ENCODE measurements around the gene RAB11B. TPM values are rescaled to one million over a fixed set of nuclear protein-coding genes. Genes with fewer than 3 reads are reported as not detected.
"Not testable (repeated sequence)": the region's sequence is repeated elsewhere in the genome, so short reads cannot be mapped to it uniquely, and the experiment has no call there.

The RAB11B gene
- total RNA-seq, 2 experiments from 2014 or later: 66.8 to 71.5 TPM

DNA sequence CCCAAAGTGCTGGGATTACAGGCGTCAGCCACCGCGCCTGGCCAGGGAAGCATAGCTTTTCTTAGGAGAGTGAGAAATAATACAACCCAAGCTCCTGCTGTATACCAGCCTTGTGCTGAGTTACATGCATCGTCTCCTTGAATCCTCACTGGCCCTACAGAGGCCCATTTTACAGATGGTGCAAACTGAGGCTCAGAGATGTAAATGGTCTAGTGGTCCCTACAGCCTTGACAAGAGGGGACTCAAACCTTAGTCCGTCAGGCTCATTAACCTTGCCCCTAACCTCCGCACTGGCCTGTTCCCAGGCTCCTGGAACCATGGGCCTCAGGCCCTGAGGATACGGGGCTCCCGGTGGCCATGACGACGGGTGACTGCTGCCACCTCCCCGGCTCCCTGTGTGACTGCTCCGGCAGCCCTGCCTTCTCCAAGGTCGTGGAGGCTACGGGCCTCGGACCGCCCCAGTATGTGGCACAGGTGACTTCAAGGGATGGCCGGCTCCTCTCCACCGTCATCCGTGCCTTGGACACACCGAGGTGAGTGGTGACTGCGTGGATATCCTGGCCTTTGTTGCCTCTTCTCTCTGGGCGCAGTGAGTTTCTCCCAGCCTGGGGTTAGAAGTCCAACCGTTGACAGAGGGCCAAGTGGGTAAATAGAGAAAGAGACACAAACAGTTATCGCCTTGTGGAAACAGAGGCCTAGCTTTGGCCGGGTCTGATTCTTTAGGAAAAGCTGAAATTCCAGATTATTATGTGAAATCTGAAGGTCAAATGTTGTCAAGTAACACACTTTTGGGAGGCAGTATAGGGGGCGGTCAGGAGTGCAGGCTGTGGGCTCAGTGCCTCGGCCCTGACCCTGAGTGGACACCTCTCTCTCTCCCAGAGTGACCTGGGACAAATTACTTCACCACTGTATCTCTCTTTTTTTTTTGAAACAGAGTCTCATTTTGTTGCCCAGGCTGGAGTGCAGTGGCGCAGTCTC lies 31.6 kb downstream of the RAB11B start:
- ATAC-seq (ENCODE audit: poor library complexity): no peak
- Mint-ChIP-seq H3K9me3 (no peaks in the 10 kb centered on the region), H3K4me3 (no peak overlapping the region), H3K27ac (no peak overlapping the region), H3K27me3 (no peaks in the 10 kb centered on the region), H3K36me3 (ENCODE audit: low read depth) (peaks cover 12% of the 10 kb centered on the region), H3K4me1 (ENCODE audit: low read depth) (no peaks in the 10 kb centered on the region)
- H3K36me3 ChIP-seq (ENCODE audit: insufficient read depth, low read length): peaks cover 19% of the 10 kb centered on the region
- no peak overlapping the region for H3K4me3 ChIP-seq (ENCODE audit: low read length)
- CTCF ChIA-PET: interaction anchor here (0.9 kb wide), 1 partner anchor 27 kb away, joined by 3 read pairs; no protein-coding TSS in a partner anchor
- intact Hi-C loops (cut with DNase I, micrococcal nuclease): no loop called here
- DNase-seq: no peak
- no peaks in the 10 kb centered on the region for H3K27me3 ChIP-seq (ENCODE audit: control insufficient read depth in 1 of 2, insufficient read depth in 2 of 2, low read length in 2 of 2)
- no peak for TF ChIP-seq CTCF (IDR thresholded peaks at IDR 0.05)
- no peak overlapping the region for H3K27ac ChIP-seq (ENCODE audit: low read depth in 1 of 2, low read length in 2 of 2)
- no peaks in the 10 kb centered on the region for H3K4me1 ChIP-seq (ENCODE audit: insufficient read depth, low read length)
- no peaks in the 10 kb centered on the region for H3K9me3 ChIP-seq (ENCODE audit: control insufficient read depth in 1 of 2, insufficient read depth in 1 of 2, low read length in 2 of 2)
- POLR2A ChIA-PET: no interaction called here

- no peak for TF ChIP-seq CTCF (IDR thresholded peaks at IDR 0.05)
- Histone ChIP-seq H3K27me3 (ENCODE audit: control insufficient read depth in 1 of 2, insufficient read depth in 2 of 2, low read length in 2 of 2) (no peaks in the 10 kb centered on the region), H3K36me3 (ENCODE audit: insufficient read depth, low read length) (peaks cover 19% of the 10 kb centered on the region), H3K27ac (ENCODE audit: low read depth in 1 of 2, low read length in 2 of 2) (no peak overlapping the region), H3K4me3 (ENCODE audit: low read length) (no peak overlapping the region), H3K9me3 (ENCODE audit: control insufficient read depth in 1 of 2, insufficient read depth in 1 of 2, low read length in 2 of 2) (no peaks in the 10 kb centered on the region), H3K4me1 (ENCODE audit: insufficient read depth, low read length) (no peaks in the 10 kb centered on the region)
- intact Hi-C loops (cut with DNase I, micrococcal nuclease): no loop called here
- Mint-ChIP-seq H3K36me3 (ENCODE audit: low read depth) (peaks cover 13% of the 10 kb centered on the region), H3K27ac (no peak overlapping the region), H3K4me1 (ENCODE audit: low read depth) (no peaks in the 10 kb centered on the region), H3K4me3 (no peak overlapping the region), H3K9me3 (no peaks in the 10 kb centered on the region), H3K27me3 (no peaks in the 10 kb centered on the region)
- ChIA-PET CTCF (no interaction called here), POLR2A (no interaction called here)
- ATAC-seq (ENCODE audit: poor library complexity) (no peak), DNase-seq (peak in 2 of 14 experiments; percentile 62 to 68)
Measured at GRCh38 chr19:8423817-8424223, 33.7 kb downstream of the RAB11B start.

GRCh38 chr19:8425331-8425730 lies 35.2 kb downstream of the RAB11B start:
- H3K27ac Mint-ChIP-seq; H3K27me3 Mint-ChIP-seq; POLR2A ChIA-PET; ATAC-seq (ENCODE audit: poor library complexity); CTCF ChIA-PET; H3K4me3 ChIP-seq (ENCODE audit: low read length); H3K4me1 ChIP-seq (ENCODE audit: insufficient read depth, low read length); H3K27ac ChIP-seq (ENCODE audit: low read depth in 1 of 2, low read length in 2 of 2); H3K9me3 ChIP-seq (ENCODE audit: control insufficient read depth in 1 of 2, insufficient read depth in 1 of 2, low read length in 2 of 2); H3K27me3 ChIP-seq (ENCODE audit: control insufficient read depth in 1 of 2, insufficient read depth in 2 of 2, low read length in 2 of 2); H3K4me1 Mint-ChIP-seq (ENCODE audit: low read depth); H3K4me3 Mint-ChIP-seq; intact Hi-C loops (cut with DNase I, micrococcal nuclease); DNase-seq; H3K9me3 Mint-ChIP-seq: not testable (repeated sequence)
- H3K36me3 ChIP-seq (ENCODE audit: insufficient read depth, low read length): peaks cover 19% of the 10 kb centered on the region
- H3K36me3 Mint-ChIP-seq (ENCODE audit: low read depth): peaks cover 18% of the 10 kb centered on the region

Data from CD4-positive, alpha-beta T cell (primary cell).